ENCODE results near the gene LCE1E. TPM values are rescaled to one million over a fixed set of nuclear protein-coding genes. Genes with fewer than 3 reads are reported as not detected.

Gene LCE1E
- total RNA-seq, 4 donors from 2014 or later = not detected

GRCh38 chr1:152777510-152778137 lies 8.4 kb upstream of the LCE1E start:
- DNase-seq (ENCODE audit: low spot score in 2 of 2) = no peak
- H3K4me3 ChIP-seq = no peak overlapping the region
- no peaks in the 10 kb centered on the region for H3K36me3 ChIP-seq
- H3K4me1 ChIP-seq = no peaks in the 10 kb centered on the region
- H3K27me3 ChIP-seq = no peaks in the 10 kb centered on the region
- H3K27ac ChIP-seq = no peak overlapping the region
- TF ChIP-seq CTCF (IDR thresholded peaks at IDR 0.05) (no peak), POLR2A (IDR thresholded peaks at IDR 0.05) (no peak), EP300 (IDR thresholded peaks at IDR 0.05) (no peak)
- 56 to 58% methylated on average over 4 of the region's 4 CpGs for WGBS, 2 donors
- H3K9me3 ChIP-seq = peaks cover 0 to 13% (median 0%) of the 10 kb centered on the region in 4 donors

DNA sequence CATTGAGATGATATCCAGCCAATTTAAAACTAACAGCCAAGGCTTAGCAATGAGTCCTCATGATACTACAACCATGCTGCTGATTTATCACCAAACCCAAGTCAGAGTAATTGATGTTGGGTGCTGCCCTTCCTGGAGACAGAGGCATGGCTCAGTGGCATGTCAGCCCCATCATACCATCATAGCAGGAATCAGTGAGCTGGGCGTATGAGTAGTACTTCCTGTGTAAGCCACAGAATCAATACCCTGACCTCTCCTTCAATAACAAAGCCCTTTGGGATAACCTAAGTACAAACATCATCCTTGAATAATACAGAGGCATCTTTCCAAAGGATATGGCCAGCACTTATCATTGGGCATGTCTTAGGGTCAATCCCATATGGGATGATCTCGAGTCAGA lies 3.0 kb upstream of the LCE1E start:
- DNase-seq (ENCODE audit: low spot score in 2 of 2) = no peak
- 60 to 67% methylated on average over 2 of the region's 2 CpGs for WGBS, 2 donors
- TF ChIP-seq EP300 (IDR thresholded peaks at IDR 0.05) = no peak
- no peak for TF ChIP-seq POLR2A (IDR thresholded peaks at IDR 0.05)
- TF ChIP-seq CTCF (IDR thresholded peaks at IDR 0.05) = no peak
- Histone ChIP-seq H3K36me3 (no peaks in the 10 kb centered on the region), H3K4me3 (no peak overlapping the region), H3K27ac (no peak overlapping the region), H3K9me3 (no peaks in the 10 kb centered on the region), H3K27me3 (no peaks in the 10 kb centered on the region), H3K4me1 (no peaks in the 10 kb centered on the region)

DNA sequence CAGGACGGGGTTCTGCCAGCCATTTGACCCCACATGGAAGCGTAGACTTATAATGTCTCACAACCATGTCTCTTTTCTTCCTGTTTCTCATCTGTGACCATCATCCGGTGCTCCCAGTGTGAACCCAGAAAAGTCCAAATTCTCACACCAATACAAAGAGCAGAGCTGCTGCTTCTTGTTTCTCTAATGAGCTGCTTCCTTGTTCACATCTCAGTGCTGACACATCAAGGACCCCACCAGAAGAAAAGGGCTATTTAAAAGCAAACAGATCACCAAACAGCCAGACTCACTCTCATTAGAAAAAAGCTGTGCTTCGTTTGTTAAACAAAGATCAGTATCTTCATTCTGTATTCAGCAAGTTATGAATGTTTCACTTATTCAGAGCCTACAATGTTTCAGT lies 9.6 kb downstream of the LCE1E start:
- no peaks in the 10 kb centered on the region for H3K36me3 ChIP-seq
- H3K9me3 ChIP-seq = no peaks in the 10 kb centered on the region
- H3K27me3 ChIP-seq = no peaks in the 10 kb centered on the region
- H3K4me1 ChIP-seq = no peaks in the 10 kb centered on the region
- no peak overlapping the region for H3K27ac ChIP-seq
- H3K4me3 ChIP-seq = no peak overlapping the region
- no peak for TF ChIP-seq CTCF (IDR thresholded peaks at IDR 0.05)
- TF ChIP-seq EP300 (IDR thresholded peaks at IDR 0.05) = no peak
- TF ChIP-seq POLR2A (IDR thresholded peaks at IDR 0.05) = no peak
- no peak for DNase-seq (ENCODE audit: low spot score in 2 of 2)
- WGBS, 2 donors = 34 to 38% methylated on average over 4 of the region's 4 CpGs

GRCh38 chr1:152796421-152796820 lies 10.4 kb downstream of the LCE1E start, which contains the start of gene LCE1D:
TSS of gene LCE1D (plus strand) at chr1:152796721. CDS start at chr1:152797795, 1,074 bp downstream.
- no peak for DNase-seq (ENCODE audit: low spot score in 2 of 2)
- no peak for TF ChIP-seq POLR2A (IDR thresholded peaks at IDR 0.05)
- no peak for TF ChIP-seq CTCF (IDR thresholded peaks at IDR 0.05)
- no peak for TF ChIP-seq EP300 (IDR thresholded peaks at IDR 0.05)
- 40 to 54% methylated on average over 3 of the region's 3 CpGs for WGBS, 2 donors

DNA sequence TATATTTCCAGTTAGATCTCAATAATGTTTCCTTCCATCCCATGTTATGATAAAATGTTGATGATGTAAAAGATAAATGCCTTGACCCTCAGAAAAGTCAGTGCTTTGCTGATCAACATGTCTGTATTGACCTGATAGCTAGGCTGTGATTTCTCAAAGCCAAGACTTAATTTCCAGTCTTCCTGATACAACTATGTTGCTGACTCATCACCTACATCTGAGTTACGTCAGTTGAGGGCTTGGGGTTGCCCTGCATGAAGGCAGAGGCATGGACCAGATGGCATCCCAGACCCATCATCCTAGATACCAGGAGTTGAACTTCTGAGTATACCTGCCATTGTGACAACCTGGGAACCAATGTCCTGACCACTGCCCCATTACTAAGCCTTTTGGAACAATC lies 15.3 kb downstream of the LCE1E start:
- TF ChIP-seq CTCF (IDR thresholded peaks at IDR 0.05) (no peak), EP300 (IDR thresholded peaks at IDR 0.05) (no peak), POLR2A (IDR thresholded peaks at IDR 0.05) (no peak)
- H3K4me1 ChIP-seq = no peaks in the 10 kb centered on the region
- H3K4me3 ChIP-seq = no peak overlapping the region
- 62 to 65% methylated on average over 1 of the region's 1 CpG for WGBS, 2 donors
- H3K27me3 ChIP-seq = no peaks in the 10 kb centered on the region
- H3K9me3 ChIP-seq = no peaks in the 10 kb centered on the region
- no peaks in the 10 kb centered on the region for H3K36me3 ChIP-seq
- H3K27ac ChIP-seq = no peak overlapping the region
- DNase-seq (ENCODE audit: low spot score in 2 of 2) = no peak

More at GRCh38 chr1:152796421-152796820, 10.4 kb downstream of the LCE1E start, which contains the start of gene LCE1D:
- H3K27me3 ChIP-seq = no peaks in the 10 kb centered on the region
- no peaks in the 10 kb centered on the region for H3K4me1 ChIP-seq
- no peaks in the 10 kb centered on the region for H3K36me3 ChIP-seq
- no peak within 1 kb of the TSS for H3K27ac ChIP-seq
- no peaks in the 10 kb centered on the region for H3K9me3 ChIP-seq
- no peak within 1 kb of the TSS for H3K4me3 ChIP-seq

Measured in tibial nerve (tissue), 4 donors.